Epidermal melanocyte (primary cell): ENCODE data around the gene TAS2R40.

Source experiments
- DNase-seq: peaks from one replicate; pipeline ENCODE4 v3.0.0; 2011; ENCODE audit warnings: low spot score; ENCODE audit not compliant: insufficient read length

The TAS2R40 gene

GRCh38 chr7:143223784-143224183 lies 1.9 kb downstream of the TAS2R40 start:
- DNase-seq, result no peak

- no peak for DNase-seq
Observed at GRCh38 chr7:143225047-143225446, 3.2 kb downstream of the TAS2R40 start.

DNA sequence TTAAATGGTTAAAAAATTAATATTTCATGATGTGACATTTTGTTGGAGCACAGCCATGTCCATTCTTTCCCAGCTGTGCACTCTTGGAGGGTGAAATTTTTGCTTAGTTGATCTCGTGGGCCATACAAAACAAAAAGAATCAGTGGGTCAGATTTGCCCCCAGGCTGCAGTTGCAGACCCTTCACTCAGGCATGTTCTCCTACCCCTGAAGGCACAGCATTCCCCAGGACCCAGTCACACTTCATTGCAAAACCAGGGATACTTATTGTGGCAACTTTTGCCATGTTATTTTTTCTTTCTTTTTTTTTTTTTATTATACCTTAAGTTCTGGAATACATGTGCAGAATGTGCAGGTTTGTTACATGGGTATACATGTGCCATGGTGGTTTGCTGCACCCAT lies 6.0 kb downstream of the TAS2R40 start:
- DNase-seq, result no peak

GRCh38 chr7:143229054-143229790 lies 7.4 kb downstream of the TAS2R40 start:
- no peak for DNase-seq

DNA sequence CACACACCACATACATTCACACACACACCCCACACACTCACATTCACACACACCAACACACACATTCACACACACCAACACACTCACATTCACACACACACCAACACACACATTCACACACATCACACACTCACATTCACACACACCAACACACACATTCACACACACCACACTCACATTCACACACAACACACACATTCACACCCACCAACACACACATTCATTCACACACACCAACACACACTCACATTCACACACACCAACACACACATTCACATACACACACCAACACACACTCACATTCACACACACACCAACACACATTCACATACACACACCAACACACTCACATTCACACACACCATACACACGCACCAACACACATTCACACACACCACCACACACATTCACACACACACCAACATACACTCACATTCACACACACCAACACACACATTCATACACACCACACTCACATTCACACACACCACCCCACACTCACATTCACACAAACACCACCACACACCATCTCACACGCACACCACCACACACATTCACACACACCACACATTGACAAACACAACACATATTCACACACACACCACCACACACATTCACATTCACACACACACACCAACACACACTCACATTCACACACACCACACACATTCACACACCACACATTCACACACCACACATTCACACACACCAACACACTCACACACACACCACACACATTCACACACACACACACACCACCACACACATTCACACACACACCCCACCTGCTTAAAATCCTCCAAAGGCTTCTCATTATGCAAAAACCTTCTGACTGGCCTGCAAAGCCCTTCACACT lies 9.0 kb downstream of the TAS2R40 start:
- no peak for DNase-seq

DNA sequence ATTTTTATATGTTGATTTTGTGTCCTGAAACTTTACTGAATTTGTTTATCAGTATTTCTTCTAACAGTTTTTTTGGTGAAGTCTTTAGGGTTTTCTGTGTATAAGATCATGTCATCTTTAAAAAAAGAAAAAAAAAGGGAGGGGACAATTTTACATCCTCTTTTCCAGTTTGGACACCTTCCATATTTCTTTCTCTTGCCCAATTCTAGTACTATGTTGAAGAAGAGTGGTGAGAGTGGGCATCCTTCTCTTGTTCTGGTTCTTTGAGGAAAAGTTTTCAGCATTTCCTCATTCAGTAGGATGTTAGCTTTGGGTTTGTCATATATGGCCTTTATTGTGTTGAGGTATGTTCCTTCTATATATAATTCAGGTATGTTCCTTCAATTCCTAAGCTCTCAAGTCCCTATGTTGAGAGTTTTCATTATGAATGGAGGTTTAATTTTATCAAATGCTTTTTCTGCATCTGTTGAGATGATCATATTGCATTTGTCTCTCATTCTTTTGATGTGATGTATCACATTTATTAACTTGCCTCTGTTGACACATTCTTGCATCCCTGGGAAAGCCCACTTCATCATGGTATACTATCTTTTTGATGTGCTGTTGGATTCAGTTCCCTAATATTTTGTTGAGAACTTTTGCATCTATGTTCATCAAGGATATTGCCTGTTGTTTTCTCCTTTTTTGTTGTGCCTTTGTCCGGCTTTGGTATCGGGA lies 12.1 kb downstream of the TAS2R40 start:
- no peak for DNase-seq

DNA sequence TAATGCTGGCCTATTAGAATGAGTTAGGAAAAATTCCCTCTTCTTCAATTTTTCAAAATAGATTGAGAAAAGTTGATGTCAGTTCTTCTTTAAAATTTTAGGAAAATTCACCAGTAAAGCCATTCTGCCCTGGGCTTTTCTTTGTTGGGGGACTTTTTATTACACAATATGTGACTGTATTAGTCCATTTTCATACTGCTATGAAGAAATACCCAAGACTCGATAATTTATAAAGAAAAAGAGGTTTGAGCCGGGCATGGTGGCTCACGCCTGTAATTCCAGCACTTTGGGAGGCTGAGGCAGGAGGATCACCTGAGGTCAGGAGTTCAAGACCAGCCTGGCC lies 12.7 kb downstream of the TAS2R40 start:
- DNase-seq, result no peak

DNA sequence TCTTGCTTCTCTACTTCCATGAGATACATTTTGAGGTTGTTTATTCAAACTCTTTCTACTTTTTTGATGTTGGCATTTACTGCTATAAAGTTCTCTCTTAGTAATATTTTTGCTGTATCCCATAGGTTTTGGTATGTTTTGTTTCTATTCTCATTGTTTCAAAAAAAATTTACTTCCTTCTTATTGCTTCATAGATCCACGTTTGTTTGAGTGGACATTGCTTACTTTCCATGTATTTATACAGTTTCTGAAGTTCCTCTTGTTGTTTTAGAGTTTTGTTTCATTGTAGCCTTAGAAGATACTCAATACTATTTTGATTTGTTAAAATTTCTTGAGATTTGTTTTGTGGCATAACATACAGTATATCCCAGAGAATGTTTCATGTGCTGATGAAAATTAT lies 13.7 kb downstream of the TAS2R40 start:
- no peak for DNase-seq

GRCh38 chr7:143236408-143236990 lies 14.7 kb downstream of the TAS2R40 start:
- no peak for DNase-seq

DNA sequence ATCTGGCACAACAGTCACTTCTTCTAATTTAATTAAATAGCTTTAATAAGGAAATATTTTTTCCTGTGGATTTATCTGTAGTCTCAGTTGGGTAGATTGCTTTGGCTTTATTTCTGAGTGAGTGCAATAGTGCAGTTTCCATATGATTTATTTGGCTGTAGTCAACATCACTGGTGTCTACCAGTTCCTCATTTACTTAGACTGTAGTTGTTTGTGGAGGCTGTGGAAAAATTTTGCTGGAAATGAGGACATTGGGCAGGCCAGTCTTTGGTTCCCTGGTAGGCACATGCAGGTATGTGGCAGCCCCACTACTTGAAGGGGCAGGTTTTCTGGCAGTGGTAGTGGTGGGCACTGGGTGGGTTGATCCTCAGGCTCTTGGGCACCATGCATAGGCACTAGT lies 15.5 kb downstream of the TAS2R40 start:
- DNase-seq, result no peak

GRCh38 chr7:143238289-143238980 lies 16.6 kb downstream of the TAS2R40 start:
- DNase-seq, result no peak

- no peak for DNase-seq
Observed at GRCh38 chr7:143239813-143240212, 18.0 kb downstream of the TAS2R40 start.

DNA sequence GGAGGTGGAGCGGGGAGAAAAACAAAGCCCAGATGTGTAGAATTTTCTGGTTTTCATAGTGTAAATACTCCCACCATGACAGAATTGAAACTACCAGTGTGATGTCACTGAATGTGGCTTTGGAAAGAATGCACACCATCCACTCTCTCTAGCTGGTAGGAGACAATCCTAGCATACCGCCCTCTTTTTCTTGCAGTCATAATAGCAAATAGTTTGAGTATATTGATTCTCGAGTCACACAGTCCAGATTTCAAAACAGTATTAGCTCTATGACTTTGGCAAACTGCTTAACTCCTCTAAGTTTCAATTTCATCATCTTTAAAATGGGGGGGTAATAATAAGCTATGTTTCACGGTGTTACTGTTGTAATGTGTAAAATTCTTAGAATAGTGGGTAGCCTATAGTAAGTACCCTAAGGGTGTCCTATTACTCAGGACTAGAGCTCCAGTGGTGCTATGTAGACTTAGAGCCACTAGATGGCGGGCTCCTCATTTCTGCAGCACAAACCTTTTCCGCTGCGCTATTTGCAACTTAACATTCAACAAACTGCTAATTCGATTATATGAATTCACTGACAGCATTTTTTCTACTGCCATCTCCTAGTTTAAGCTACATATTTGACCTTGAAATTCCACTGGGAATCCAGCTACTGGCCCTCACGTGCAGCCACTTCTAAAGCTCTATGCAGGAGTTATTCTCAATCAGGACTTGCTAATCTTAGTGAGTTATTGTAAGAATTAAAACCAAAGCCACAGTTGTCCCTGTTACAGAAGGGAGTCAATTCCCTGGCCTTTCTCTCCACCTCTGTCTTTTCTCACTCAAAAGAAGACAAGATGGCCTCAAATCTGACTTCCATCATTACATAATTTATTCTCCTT lies 18.7 kb downstream of the TAS2R40 start:
- peak; percentile 43 for DNase-seq

DNA sequence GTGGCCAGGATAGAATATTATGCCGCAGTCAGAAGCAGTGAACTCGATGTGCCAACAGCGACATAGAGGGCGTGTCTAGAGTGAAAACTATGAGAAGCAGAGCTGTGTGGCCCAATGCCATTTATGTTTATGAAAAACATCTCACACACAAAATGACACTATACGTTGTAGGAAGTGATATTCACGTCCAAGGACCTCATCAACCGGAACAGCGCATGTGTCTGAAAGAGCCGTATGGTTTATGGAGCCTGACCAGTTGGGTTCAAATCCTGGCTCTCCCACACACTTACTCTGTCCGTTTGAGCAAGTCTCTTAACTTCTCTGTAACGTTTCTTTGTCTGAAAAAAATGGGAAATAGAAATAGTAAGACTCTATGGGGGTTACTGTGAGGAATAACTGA lies 20.5 kb downstream of the TAS2R40 start:
- DNase-seq, result no peak

DNA sequence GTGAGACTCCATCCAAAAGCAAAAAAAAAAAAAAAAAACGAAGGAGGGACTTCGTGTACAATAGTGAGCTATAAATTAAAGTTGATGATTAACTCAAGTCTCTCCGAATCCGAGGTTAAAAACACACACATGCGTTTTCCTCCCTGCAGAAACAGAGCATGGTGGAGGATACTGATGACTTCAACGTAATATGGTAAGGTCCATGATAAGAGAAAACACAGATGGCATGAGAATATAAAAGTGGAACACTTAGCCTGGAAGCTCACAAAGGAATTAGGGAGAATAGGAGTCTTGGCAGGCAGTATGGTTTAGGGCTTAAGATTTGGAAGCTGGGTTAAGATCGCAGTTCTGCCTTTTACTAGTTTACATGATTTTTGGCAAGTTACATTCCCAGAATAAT lies 21.3 kb downstream of the TAS2R40 start:
- no peak for DNase-seq

GRCh38 chr7:143243614-143244013 lies 21.8 kb downstream of the TAS2R40 start:
- no peak for DNase-seq

DNA sequence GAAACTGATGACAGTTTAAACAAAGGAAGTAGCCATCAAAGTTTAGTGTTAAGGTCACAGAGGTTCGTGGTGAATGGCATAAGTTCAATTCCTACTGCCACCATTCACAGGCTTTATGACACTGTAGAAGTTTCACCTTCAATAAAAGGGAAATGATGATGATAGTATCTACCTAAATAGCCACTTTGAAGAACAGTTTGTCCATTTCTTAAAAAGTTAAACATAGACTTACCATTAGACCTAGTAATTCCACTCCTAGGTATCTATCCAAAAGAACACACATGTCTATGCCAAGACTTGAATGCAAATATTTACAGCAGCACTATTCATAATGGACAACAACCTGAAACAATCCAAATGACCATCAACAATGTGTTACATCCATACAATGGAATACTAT lies 22.5 kb downstream of the TAS2R40 start:
- DNase-seq, result no peak

GRCh38 chr7:143245123-143245522 lies 23.3 kb downstream of the TAS2R40 start:
- no peak for DNase-seq

GRCh38 chr7:143247372-143247771 lies 25.5 kb downstream of the TAS2R40 start:
- no peak for DNase-seq

- DNase-seq, result no peak
Observed at GRCh38 chr7:143248761-143249354, 27.0 kb downstream of the TAS2R40 start.
